Thymus (tissue), 11 donors: ENCODE measurements around the gene CCDC61. TPM values are rescaled to one million over a fixed set of nuclear protein-coding genes. Genes with fewer than 3 reads are reported as not detected.

ENCODE experiments used
- DNase-seq, 9 donors: peaks; one replicate each; pipeline ENCODE4 v3.0.0-alpha.2; 2013; ENCODE audit warnings: low spot score in 9 of 9, low read depth in 6 of 9, missing footprints in 1 of 9
- H3K27ac ChIP-seq, 2 donors: one replicate each; pipeline ENCODE4 v1.5.1; 2013; ENCODE audit warnings: control low read depth in 1 of 2, low read depth in 1 of 2, low read length in 1 of 2, mild to moderate bottlenecking in 1 of 2, moderate library complexity in 1 of 2
- H3K27me3 ChIP-seq, 2 donors: one replicate each; pipeline ENCODE4 v1.5.1; 2013; ENCODE audit warnings: low read length in 1 of 2; ENCODE audit not compliant: control insufficient read depth in 2 of 2, insufficient read depth in 1 of 2
- H3K36me3 ChIP-seq, 2 donors: one replicate each; pipeline ENCODE4 v1.5.1; 2013; ENCODE audit warnings: low read length in 1 of 2, mild to moderate bottlenecking in 1 of 2, moderate library complexity in 1 of 2; ENCODE audit not compliant: control insufficient read depth in 2 of 2, insufficient read depth in 2 of 2
- H3K4me1 ChIP-seq, 2 donors: one replicate each; pipeline ENCODE4 v1.5.1; 2013; ENCODE audit warnings: low read length in 2 of 2; ENCODE audit not compliant: control insufficient read depth in 2 of 2, insufficient read depth in 2 of 2
- H3K4me3 ChIP-seq, 2 donors: one replicate each; pipeline ENCODE4 v1.5.1; 2013; ENCODE audit warnings: low read length in 2 of 2, control low read depth in 1 of 2, mild to moderate bottlenecking in 1 of 2
- H3K9me3 ChIP-seq, 2 donors: one replicate each; pipeline ENCODE4 v1.5.1; 2013; ENCODE audit warnings: low read length in 1 of 2, mild to moderate bottlenecking in 1 of 2; ENCODE audit not compliant: control insufficient read depth in 2 of 2, insufficient read depth in 1 of 2
- WGBS: extraction: QIAGEN DNeasy Blood & Tissue Kit; methylation state at CpG from one replicate; pipeline ENCODE4 v1.1.7; 2013; 5-methylcytosine and 5-hydroxymethylcytosine counted together
- polyA plus RNA-seq: library from polyadenylated mRNA; stranded (reverse); fragments of 200-250 nt; gene quantifications from one replicate; pipeline ENCODE4 v1.2.3, GENCODE V29; 2013
- total RNA-seq: library from RNA; stranded (reverse); fragments of 120-200 nt; gene quantifications from one replicate; pipeline ENCODE4 v1.2.4, GENCODE V29; 2013
- donor health status: healthy.

CCDC61 gene
- total and polyA plus RNA-seq, 2 donors: 11.3 to 23.0 TPM

DNA sequence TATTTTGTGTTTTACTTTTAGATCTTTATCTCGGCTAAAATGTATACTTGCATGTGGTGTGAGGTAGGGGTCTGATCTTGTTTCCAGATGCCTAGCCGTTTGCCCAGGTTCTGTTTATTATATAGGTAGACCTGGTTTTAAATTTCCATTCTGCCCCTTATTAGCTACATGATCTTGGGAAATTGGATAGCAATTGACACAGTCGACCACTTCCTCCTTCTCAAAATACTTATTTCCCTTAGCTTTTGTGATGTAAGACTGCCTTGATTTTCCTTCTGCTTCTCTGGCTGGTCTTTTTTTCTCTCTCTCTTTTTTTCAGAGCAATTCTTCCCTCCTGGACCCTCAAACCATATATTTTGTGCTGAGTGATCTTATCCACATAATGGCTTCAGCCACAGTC, 30.6 kb downstream of the CCDC61 start:
- Histone ChIP-seq H3K27me3 (peaks cover 10 to 37% of the 10 kb centered on the region in 2 donors), H3K9me3 (no peaks in the 10 kb centered on the region)
- WGBS: 55% methylated on average over 3 of the region's 3 CpGs

GRCh38 chr19:46030812-46031550, 35.7 kb downstream of the CCDC61 start:
- Histone ChIP-seq H3K27ac (no peak overlapping the region), H3K4me1 (no peaks in the 10 kb centered on the region), H3K9me3 (peaks cover 0 to 8% of the 10 kb centered on the region in 2 donors), H3K4me3 (no peak overlapping the region), H3K36me3 (no peaks in the 10 kb centered on the region), H3K27me3 (peaks cover 0 to 4% of the 10 kb centered on the region in 2 donors)
- WGBS: 84% methylated on average over 12 of the region's 12 CpGs
- DNase-seq: no peak

More for the DNA sequence above, 30.6 kb downstream of the CCDC61 start:
- Histone ChIP-seq H3K36me3 (no peaks in the 10 kb centered on the region), H3K4me1 (no peaks in the 10 kb centered on the region), H3K27ac (no peak overlapping the region), H3K4me3 (no peak overlapping the region)
- DNase-seq: no peak

GRCh38 chr19:46031781-46032596, 36.7 kb downstream of the CCDC61 start:
- peaks cover 0 to 8% of the 10 kb centered on the region in 2 donors for H3K9me3 ChIP-seq
- whole genome bisulfite sequencing: 83% methylated on average over 5 of the region's 5 CpGs
- H3K27ac ChIP-seq: no peak overlapping the region
- peaks cover 0 to 2% of the 10 kb centered on the region in 2 donors for H3K27me3 ChIP-seq
- H3K4me3 ChIP-seq: no peak overlapping the region
- H3K4me1 ChIP-seq: no peaks in the 10 kb centered on the region
- no peaks in the 10 kb centered on the region for H3K36me3 ChIP-seq
- no peak for DNase-seq

DNA sequence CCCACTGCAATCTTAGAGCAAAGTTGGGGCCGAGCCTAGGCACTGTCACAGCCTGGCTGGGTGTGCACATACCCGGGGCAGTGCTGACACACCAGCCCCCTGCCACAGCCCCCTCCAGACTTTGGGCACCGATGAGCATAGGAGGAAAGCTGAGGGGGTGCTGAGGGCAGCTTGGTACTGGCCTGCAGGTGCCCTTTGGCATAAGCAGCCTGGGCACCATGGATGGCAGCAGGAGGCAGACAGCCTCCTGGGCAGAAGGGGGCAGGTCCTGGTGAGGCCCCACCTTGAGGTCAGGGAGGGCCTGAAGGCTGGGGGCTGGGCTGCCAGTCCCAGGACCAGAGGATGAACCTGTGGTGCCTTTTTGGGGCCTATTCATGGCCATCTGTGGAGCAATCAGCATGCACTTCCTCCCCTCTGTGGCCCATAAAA, 37.3 kb downstream of the CCDC61 start:
- WGBS: 94% methylated on average over 3 of the region's 3 CpGs
- Histone ChIP-seq H3K36me3 (no peaks in the 10 kb centered on the region), H3K4me1 (no peaks in the 10 kb centered on the region), H3K27ac (no peak overlapping the region), H3K27me3 (peaks cover 0 to 2% of the 10 kb centered on the region in 2 donors), H3K4me3 (no peak overlapping the region), H3K9me3 (peaks cover 0 to 8% of the 10 kb centered on the region in 2 donors)
- no peak for DNase-seq

- no peak overlapping the region for H3K27ac ChIP-seq
- H3K36me3 ChIP-seq: no peaks in the 10 kb centered on the region
- no peaks in the 10 kb centered on the region for H3K4me1 ChIP-seq
- peaks cover 0 to 2% of the 10 kb centered on the region in 2 donors for H3K27me3 ChIP-seq
- DNase-seq: no peak
- H3K4me3 ChIP-seq: no peak overlapping the region
- peaks cover 0 to 8% of the 10 kb centered on the region in 2 donors for H3K9me3 ChIP-seq
- WGBS: 89% methylated on average over 11 of the region's 11 CpGs
These were observed 38.1 kb downstream of the CCDC61 start for GRCh38 chr19:46033401-46033800.

DNA sequence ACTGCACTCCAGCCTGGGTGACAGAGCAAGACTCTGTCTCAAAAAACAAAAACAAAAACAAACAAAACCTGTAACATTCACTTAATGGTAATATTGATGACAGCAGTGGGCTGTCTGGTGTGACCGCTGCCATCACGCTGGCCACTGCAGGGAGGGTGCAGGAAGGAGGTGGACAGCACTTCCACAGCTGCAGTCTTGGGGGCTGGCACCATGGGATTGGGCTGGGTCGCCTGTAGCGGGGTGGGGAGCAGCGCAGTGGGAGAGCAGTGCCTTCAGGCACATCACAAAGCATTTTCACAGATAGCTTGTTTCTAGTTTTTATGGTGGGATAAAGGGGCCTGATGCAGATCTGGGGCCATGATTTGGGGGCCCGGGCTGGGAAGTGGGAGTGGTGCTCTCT, 40.3 kb downstream of the CCDC61 start:
- H3K36me3 ChIP-seq: no peaks in the 10 kb centered on the region
- peaks cover 0 to 4% of the 10 kb centered on the region in 2 donors for H3K27me3 ChIP-seq
- H3K9me3 ChIP-seq: peaks cover 0 to 8% of the 10 kb centered on the region in 2 donors
- DNase-seq: no peak
- WGBS: 84% methylated on average over 6 of the region's 6 CpGs
- H3K4me3 ChIP-seq: no peak overlapping the region
- no peak overlapping the region for H3K27ac ChIP-seq
- H3K4me1 ChIP-seq: no peaks in the 10 kb centered on the region

DNA sequence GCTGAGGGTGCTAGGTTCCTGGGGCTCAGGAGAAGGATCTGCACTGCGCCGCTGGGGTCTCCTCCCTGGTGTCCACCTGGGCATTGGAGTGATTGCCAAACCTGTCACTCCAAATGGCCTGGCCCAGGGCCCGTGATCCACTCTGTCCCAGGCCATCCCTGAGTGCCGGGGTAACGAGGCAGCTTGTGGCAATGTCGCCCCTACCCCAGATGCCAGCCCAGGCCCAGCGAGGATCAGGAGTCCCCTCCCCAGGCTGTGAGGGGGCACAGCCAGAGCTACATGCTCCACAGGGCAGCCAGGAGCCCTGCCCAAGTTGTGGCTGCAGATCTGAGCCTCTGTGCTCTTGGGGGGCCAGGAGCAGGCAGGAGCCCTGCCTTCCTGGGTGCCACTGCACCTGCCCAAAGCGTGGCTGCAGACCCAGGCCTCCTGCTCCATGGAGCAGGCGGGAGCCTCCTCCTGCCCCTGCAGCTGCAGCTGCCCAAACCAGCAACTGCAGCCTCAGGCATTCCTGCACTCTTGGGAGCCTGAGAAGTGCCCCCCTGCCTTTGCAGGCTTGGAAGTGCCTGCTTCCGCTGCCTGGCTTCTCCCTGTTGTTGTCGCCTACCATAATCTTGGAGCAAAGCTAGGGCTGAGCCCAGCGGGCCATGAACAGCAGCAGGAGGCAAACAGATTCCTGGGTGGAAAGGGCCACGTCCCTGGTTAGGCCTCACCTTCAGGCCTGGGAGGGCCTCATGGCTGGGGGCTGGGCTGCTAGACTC, 40.9 kb downstream of the CCDC61 start:
- DNase-seq: no peak
- WGBS: 87% methylated on average over 13 of the region's 13 CpGs
- Histone ChIP-seq H3K4me3 (no peak overlapping the region), H3K27ac (no peak overlapping the region), H3K36me3 (no peaks in the 10 kb centered on the region), H3K4me1 (peaks cover 0 to 2% of the 10 kb centered on the region in 2 donors), H3K9me3 (peaks cover 0 to 8% of the 10 kb centered on the region in 2 donors), H3K27me3 (peaks cover 0 to 4% of the 10 kb centered on the region in 2 donors)

DNA sequence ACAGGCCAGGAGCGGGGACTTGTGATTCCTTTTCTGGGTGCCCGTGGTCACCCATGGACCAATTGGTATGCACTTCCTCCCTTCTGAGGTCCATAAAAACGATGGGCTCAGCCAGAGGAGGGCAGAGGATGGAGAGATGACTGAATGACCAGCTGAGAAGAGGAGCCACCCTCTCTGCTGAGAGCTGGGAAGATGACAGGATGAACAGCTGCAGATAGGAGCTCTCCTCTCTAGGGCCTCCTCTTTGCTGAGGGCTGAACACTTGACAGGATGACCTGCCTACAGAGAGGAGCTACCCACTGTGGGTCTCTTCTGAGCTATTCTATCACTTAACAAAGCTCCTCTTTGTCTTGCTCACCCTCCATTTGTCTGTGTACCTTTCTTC, 41.5 kb downstream of the CCDC61 start:
- WGBS: 61% methylated on average over 3 of the region's 3 CpGs
- Histone ChIP-seq H3K36me3 (no peaks in the 10 kb centered on the region), H3K27me3 (peaks cover 0 to 4% of the 10 kb centered on the region in 2 donors), H3K4me3 (no peak overlapping the region), H3K9me3 (peaks cover 0 to 8% of the 10 kb centered on the region in 2 donors), H3K27ac (no peak overlapping the region), H3K4me1 (peaks cover 0 to 2% of the 10 kb centered on the region in 2 donors)
- no peak for DNase-seq
